Measurements from ENCODE around the gene DPM2.

Gene DPM2

DNA sequence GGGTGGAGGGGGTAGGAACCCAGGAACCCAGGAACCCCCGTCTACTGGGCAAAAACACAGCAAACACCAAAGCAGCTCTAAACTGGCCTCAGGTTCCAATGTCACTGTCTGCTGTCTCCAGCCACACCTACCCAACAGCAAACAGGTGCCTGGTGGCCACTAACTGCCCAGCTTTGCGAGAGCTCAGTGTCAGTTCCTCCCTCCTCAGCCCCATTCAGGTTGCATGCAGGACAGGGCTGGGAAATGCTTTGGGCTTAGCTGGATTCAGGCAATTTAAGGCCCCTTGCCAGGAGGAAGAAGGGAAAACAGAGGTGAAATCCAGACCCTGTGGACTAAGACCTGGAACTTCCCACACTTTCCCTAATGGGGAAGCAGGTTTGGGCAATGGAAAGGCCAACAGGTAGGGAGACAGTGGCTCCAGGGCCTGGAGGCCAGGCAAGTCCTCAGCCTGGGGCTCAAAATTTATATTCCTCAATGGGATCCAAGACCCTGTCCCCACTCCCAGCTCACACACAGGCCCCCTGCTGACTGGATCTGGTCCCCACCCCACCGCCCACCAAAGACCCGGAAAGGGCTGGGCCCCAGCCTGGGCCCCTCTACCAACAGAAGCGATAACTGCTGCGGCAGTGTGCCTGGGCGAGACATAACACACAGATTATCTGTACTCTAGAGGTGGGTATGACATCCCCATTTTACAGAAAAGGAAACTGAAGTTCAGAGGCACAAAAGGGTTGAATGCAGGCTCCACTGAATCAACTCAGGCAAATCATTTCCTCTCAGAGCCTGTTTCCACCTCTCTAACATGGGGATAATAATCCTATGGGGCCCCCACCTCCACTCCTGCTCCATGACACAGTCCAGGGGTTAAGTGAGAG lies 39.6 kb upstream of the DPM2 start:
- in situ Hi-C loops (cut with MboI; ENCODE audit: low sequenced_read_pairs, unreplicated experiment) = no loop called here
- no peak for DNase-seq (ENCODE audit: low spot score)
- TF ChIP-seq, protein P1, sequence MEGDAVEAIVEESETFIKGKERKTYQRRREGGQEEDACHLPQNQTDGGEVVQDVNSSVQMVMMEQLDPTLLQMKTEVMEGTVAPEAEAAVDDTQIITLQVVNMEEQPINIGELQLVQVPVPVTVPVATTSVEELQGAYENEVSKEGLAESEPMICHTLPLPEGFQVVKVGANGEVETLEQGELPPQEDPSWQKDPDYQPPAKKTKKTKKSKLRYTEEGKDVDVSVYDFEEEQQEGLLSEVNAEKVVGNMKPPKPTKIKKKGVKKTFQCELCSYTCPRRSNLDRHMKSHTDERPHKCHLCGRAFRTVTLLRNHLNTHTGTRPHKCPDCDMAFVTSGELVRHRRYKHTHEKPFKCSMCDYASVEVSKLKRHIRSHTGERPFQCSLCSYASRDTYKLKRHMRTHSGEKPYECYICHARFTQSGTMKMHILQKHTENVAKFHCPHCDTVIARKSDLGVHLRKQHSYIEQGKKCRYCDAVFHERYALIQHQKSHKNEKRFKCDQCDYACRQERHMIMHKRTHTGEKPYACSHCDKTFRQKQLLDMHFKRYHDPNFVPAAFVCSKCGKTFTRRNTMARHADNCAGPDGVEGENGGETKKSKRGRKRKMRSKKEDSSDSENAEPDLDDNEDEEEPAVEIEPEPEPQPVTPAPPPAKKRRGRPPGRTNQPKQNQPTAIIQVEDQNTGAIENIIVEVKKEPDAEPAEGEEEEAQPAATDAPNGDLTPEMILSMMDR (IDR thresholded peaks at IDR 0.05; ENCODE audit: borderline replicate concordance, control extremely low read depth, extremely low read depth, insufficient read depth, missing control alignments) = no peak

DNA sequence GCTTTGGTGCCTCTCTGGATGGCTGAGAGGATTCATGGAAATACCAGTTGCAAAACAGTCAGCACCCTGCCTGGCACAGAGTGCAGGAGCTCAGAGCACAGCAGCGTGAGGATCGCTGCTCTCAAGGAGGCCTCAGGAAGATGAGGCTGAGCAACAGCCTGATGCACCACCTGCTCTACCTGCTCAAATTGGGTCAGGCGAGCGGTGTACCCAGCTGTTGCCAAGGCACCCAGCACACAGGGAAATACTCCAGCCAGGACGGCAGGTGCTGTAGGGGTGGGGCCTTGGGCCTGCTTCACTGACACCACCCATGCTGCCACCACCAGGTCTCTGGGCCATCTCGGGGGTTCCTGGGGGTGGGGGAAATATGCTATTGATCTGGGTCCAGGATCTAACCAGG lies 38.8 kb upstream of the DPM2 start:
- TF ChIP-seq, protein P1 (IDR thresholded peaks at IDR 0.05; ENCODE audit: borderline replicate concordance, control extremely low read depth, extremely low read depth, insufficient read depth, missing control alignments) = no peak
- in situ Hi-C loops (cut with MboI; ENCODE audit: low sequenced_read_pairs, unreplicated experiment) = no loop called here
- no peak for DNase-seq (ENCODE audit: low spot score)

DNA sequence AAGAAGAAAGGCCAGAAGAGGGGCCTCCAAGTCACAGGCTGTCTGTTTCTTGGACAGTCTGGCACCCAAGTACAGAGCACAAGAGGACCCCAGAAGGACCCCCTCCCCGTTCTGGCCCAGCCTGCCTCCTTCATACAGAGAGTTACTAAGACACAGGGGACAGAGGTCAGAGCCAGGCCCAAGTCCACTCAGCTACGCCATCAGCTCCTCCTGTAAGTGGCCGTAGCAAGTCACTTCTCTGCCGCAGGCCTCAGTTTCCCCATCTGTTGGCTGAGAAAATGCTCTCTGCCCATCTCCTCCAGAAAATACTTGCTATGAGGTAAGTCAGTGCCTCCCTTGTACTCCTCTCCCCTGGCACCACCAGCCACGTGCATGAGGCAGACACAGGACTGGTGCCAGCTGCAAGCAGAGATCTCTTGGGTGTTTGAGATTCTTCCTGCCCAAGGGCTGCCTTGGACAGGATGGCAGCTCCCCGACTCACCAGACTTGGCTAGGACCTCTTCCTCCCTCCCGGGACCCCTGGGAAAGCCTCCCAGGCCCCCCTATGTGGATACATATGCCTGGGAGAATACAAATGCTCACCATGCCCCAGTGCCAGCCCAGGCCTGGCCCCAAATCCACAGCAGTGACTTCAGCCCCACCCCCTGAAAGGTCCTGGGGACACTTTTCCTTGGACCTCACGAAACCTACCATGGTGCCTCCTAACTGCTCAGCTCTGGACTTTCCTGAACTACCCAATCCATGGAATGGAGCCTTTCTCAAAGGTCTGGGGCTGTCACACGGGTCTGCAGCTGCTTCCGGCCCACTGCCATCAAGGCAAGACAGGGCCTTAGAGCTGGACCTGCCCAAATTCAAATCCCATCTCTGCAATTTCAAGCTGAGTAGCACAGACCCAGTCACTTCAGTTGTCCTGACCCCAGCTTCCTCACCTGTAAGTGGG lies 38.0 kb upstream of the DPM2 start:
- no peak for DNase-seq (ENCODE audit: low spot score)
- in situ Hi-C loops (cut with MboI; ENCODE audit: low sequenced_read_pairs, unreplicated experiment) = no loop called here
- TF ChIP-seq, protein P1 (IDR thresholded peaks at IDR 0.05; ENCODE audit: borderline replicate concordance, control extremely low read depth, extremely low read depth, insufficient read depth, missing control alignments) = no peak

- no peak for DNase-seq (ENCODE audit: low spot score)
- TF ChIP-seq, protein P1 (IDR thresholded peaks at IDR 0.05; ENCODE audit: borderline replicate concordance, control extremely low read depth, extremely low read depth, insufficient read depth, missing control alignments) = no peak
- in situ Hi-C loops (cut with MboI; ENCODE audit: low sequenced_read_pairs, unreplicated experiment) = no loop called here
Observed at GRCh38 chr9:127974769-127975261, 37.2 kb upstream of the DPM2 start.

GRCh38 chr9:127974001-127974768 lies 36.5 kb upstream of the DPM2 start:
- in situ Hi-C loops (cut with MboI; ENCODE audit: low sequenced_read_pairs, unreplicated experiment) = no loop called here
- no peak for DNase-seq (ENCODE audit: low spot score)

More at GRCh38 chr9:127974001-127974768, 36.5 kb upstream of the DPM2 start:
- TF ChIP-seq, protein P1 (IDR thresholded peaks at IDR 0.05; ENCODE audit: borderline replicate concordance, control extremely low read depth, extremely low read depth, insufficient read depth, missing control alignments) = no peak

Data from GM13976 (cell line).